HG02623 (cell line): Measurements from ENCODE around the gene ANKDD1A.
A peak's percentile ranks its signal among the peaks of the same experiment; 100 is the strongest.

Experiments
- ATAC-seq: cut with Tn5 transposase; IDR thresholded peaks from one replicate; pipeline ENCODE4 v1.9.1; 2021; ENCODE audit warnings: moderate library complexity; ENCODE audit not compliant: unreplicated experiment

Gene ANKDD1A

GRCh38 chr15:64895285-64896065 lies 16.2 kb upstream of the ANKDD1A start:
- no peak for ATAC-seq

GRCh38 chr15:64896371-64897069 lies 15.2 kb upstream of the ANKDD1A start:
- ATAC-seq, result no peak

DNA sequence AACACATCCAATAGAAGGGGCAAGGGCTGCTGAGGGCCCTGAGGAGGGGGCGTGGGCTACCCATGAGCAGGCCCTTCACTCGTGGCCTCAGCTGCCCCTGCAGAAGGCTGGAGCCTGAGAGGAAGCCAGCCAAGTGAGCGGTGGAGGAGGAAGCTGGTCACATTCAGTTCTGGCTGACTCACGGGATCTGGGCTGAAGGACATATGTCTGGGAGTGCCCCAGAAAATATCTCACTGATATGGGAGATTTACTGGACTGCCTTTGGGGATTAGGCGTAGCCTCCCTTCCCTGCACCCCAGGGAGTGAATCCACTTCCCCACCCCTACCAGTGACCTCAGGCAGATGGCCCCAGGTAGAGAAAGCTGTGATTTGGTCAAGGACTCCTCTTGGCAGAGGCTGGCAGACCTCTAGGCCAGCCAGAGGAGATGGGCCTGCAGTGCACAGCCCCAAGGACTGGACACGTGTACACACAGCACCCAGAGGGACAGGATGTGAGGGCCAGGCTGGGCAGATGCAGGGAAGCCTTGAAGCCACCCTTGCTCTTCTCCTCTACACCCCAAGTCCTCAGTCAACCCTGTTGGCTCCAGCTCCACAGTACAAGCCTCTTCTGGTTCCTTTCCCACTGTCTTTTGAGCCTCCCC lies 14.2 kb upstream of the ANKDD1A start:
- no peak for ATAC-seq

- ATAC-seq, result no peak
Measured at GRCh38 chr15:64898406-64898805, 13.3 kb upstream of the ANKDD1A start.

GRCh38 chr15:64901141-64901540 lies 10.6 kb upstream of the ANKDD1A start:
- ATAC-seq, result no peak

DNA sequence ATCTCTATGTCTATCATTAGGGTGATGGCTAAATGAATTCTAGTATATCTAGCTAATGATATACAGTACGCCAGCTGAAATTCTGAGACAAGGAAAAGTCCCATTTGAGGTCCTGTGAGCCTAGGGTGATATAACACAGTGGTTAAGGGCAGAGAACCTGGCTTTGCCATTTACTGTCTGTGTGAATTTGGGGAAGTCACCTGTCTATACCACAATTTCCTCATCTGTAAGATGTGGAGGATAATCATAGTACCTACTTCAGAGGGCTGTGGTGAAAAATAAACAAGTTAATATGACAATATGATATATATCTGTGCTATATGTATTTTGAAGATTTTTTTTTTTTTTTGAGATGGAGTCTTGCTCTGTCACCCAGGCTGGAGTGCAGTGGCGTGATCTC lies 9.8 kb upstream of the ANKDD1A start:
- ATAC-seq, result no peak

- ATAC-seq, result no peak
Measured at GRCh38 chr15:64902863-64903262, 8.8 kb upstream of the ANKDD1A start.

DNA sequence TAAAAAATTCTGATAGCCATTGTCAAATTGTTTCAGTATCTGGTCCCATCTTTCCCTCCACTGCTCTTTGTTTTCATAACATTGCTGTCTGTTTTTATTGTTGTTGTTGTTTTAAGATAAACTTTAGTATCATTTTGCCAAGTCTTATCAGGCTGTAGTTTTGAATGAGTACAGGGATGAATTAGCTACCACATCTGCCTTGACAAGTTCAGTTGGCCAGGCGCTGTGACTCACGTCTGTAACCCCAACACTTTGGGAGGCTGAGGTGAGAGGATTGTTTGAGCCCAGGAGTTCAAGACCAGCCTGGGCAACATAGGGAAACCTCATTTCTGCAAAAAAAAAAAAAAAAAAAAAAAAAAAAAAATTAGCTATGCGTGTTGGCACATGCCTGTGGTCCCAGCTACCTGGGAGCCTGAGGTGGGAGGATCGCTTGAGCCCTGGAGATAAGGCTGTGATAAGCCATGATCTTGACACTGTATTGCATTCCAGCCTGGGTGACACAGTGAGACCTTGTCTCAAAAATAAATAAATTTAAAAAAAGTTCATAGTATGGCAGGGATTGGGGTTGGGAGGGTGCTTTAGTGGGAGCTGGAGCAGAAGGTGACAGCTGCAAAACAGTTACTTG lies 8.3 kb upstream of the ANKDD1A start:
- no peak for ATAC-seq

- no peak for ATAC-seq
Measured at GRCh38 chr15:64904189-64904588, 7.5 kb upstream of the ANKDD1A start.

DNA sequence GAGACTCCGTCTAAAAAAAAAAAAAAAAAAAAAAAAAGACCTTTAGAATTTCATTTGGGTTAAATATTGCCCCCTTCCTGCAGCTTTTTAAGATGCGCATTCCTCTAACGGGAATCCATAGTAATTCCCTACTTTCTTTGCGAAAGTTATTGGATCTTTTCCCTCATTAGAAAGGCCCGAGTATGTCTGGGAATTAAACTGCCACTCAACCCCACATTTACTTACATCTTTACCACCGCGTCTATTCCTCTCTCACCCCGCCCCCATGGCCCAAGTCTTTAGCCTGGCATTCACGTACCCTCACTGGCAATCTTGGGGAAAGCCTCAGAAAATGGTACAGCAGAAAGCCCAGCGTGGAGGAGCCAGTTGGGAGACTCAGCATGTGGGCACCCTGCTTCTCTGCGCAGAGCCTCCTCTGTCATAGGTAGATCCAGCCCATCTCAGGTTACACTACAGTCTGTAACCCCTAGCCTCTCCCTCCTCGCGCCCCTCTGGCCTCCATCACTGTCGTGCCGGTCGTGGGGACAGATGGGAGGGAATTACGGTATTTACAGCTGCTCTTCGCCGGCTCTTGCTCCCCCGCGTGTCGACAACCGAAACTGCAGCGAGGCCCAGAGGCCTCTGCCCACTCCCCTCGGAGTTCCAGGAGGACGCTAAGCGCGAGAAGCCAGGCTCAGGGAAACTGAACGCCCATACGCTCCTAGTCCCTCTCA lies 6.4 kb upstream of the ANKDD1A start:
- peak; percentile 63 for ATAC-seq

- ATAC-seq, result no peak
Measured at GRCh38 chr15:64905941-64906340, 5.8 kb upstream of the ANKDD1A start.

- ATAC-seq, result no peak
Measured at GRCh38 chr15:64906402-64906801, 5.3 kb upstream of the ANKDD1A start.

DNA sequence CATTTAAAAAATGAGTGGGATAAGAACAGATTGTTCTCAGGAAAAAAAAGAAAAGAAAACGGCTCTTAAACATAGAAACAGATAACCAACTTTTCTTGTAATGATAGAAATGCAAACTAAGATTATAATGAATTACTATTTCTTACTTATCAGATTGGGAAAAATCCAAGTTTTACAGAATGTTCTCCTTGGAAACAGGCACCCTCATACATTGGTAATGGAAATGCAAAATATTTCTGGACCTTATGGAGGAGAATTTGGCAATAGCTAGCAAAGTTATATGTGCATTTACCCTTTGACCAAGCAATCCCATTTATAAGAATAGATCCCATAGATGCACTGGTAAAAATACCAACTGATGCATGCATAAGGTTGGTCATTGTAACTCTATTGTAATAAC lies 3.7 kb upstream of the ANKDD1A start:
- ATAC-seq, result no peak

DNA sequence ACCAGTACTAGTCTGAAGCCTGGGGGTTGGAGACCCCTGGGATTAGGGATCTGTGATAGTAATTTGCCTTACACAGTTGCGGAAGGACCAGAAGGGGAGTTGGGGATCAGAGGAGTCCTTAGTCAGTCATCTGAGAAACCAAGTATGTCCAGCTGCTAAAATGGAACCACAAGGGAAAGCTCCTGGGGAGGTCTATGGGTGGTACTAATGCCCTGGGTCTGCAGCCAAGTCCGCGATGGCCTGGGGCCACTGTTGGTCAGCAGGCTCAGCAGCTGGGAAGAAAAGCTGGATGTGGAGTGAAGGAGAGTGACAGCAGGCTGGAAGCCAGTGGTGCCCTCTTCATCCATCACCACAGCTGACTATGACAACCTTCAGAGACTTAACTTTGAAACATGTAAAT lies 2.2 kb upstream of the ANKDD1A start:
- no peak for ATAC-seq

DNA sequence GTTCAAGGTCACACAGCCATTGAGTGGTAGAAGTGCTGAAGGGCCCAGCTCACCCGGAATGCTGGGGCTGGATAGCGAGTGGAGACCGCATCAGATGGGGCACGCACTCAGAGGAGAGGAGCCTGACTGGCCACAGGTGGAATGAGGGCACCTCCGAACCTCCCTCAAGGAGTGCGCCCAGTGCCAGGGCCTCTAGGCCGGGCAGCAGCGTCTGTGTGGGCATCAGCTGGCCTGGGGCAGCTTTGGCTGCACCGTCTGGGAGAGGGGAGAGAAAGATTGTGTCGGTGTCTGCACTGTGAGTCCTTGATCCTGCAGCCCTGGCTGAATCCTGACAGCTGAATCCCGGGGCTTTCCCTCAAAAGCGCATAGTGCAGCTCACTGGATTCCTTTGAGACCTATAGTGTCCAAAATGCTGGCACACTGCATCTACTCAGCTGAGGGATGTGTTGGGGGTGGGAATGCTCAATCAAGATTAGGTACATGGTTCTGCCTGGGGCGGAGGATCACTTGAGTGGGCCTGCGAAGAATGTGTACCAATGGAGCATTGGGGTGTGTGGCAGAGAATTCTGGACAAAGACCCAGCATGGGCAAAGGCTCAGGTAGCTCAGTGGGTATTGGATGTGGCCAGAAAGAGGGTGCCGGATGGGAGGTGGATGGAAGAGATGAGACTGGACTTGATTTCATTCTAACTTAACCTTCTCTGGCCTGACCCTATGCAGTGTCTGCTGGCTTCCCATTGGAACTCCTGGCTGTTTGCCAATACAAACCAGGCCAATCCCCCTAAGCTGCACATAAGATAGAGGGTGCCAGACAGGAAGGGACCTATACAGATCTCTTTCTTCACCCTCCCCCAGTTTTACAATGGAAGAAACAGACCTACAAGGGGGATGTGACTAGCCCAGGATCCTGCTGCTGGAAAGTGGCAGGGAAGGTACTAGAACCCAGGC lies 950 bp downstream of the ANKDD1A start:
- ATAC-seq, result no peak

DNA sequence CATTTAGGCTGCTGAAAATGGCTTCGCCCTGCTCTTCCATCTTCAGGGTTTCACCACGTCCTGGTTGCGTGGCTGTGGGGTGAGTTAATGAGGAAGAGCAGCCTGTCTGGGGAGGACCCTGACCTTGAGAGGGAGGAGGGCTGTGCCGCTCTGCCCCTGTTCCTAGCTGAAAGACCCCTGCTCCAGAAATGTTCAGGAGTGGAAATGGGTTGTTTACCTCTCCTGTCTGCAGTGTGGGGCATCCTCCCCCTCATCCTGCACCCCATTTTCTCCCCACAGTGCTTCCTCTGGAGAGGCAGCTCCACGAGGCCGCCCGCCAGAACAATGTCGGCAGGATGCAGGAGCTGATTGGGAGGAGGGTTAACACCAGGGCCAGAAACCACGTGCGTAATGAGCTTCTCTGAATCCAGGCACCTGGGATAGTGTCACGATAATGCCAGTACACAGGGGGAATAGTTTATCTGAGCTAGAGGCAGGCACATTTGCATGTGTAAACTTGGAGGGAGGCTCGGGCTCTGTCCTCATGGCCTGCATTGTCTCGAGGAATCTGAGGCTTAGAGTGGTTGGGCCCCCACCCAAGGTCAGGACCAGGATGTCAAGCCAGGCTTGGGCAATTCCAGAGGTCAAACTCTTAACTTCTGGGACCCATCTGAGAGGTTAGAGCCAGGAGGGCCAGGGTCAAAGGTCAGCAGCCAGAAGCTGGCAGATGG lies 4.0 kb downstream of the ANKDD1A start:
- no peak for ATAC-seq

DNA sequence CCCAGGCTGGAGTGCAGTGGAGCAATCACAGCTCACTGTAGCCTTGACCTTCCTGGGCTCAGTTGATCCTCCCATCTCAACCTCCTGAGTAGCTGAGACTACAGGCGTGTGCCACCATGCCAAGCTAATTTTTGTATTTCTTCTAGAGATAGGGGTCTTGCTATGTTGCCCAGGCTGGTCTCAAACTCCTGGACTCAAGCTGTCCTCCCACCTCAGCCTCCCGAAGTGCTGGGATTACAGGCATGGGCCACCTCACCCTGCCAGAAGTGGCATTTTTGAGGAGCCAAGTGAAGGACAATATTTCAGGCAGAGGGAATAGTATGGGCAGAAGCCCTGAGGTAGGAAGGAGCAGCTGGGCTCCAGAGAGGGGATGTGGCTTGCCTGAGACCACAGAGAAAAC lies 4.7 kb downstream of the ANKDD1A start:
- ATAC-seq, result no peak

- ATAC-seq, result no peak
Measured at GRCh38 chr15:64917211-64917610, 5.5 kb downstream of the ANKDD1A start.

DNA sequence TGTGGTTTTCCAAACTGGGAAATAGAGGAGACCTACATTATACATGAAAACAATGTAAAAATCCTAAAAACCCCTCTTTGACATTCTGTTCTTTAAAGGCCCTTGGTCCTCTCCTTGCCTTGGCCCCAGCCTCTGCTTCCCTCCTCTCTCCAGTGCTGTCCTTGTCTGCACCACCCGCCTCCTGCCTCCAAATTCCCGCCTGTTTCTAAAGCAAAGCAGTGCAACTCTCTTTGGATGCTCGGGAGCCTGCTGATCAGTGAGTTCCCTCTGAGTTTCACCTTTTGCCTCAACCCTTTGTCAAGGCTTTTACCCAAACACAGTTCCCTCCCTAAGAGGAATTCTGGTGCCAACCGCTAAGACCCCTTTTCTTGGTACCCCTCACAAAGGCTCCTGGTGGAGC lies 8.0 kb downstream of the ANKDD1A start:
- ATAC-seq, result no peak
